GM21786 (cell line): ENCODE results near the gene LTA4H.

ENCODE experiments used
- ATAC-seq: cut with Tn5 transposase; IDR thresholded peaks from one replicate; pipeline ENCODE4 v1.9.1; 2021; ENCODE audit not compliant: unreplicated experiment

Gene LTA4H

GRCh38 chr12:95960241-95960640 is 75.1 kb downstream of the LTA4H start:
- ATAC-seq, result no peak

DNA sequence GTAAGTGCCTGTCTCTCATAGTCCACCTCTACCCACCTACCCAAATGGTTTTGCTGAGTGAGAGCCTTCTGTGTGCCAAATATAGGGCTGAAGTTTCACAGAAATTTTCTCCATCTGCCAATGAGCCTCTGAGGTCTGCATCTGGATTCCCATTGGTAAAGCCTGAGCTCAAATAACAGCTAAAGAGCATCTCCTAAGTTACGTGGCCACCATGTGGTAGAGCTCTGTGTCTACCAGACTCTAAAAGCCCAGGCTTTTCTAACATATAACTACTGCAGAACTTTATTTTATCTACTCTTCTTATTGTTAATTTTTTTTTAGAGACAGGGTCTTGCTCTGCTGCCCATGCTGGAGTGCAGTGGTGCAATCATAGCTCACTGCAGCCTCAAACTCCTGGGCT is 76.3 kb downstream of the LTA4H start:
- no peak for ATAC-seq

- ATAC-seq, result no peak
Observed at GRCh38 chr12:95956557-95957145, 78.7 kb downstream of the LTA4H start.

DNA sequence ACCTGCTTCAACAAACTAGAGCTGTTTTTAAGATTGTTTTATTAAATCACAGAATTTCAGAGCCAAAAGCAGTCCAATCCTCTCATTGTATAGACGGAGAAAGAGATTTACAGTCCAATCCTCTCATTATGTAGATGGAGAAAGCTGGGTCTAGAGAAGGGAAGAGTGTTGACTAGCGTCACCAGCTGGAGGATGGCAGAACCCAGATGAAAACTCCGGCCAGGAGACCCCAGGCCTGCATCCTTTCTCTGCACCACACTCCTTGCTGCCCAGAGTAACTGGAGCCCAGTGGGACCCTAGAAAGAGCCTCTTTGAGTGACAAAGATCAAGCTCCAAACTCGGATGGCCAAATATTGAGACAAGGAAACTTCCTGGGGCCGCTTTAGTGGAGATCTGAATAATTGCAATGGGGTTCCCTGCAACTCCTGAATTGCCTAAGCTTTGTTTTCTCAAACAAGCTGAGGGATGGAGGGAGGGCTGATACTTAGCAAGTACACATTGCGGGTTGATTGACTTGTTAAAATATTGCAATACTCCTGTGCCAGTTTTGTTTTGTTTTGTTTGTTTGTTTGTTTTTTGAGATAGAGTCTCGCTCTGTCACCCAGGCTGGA is 79.7 kb downstream of the LTA4H start:
- no peak for ATAC-seq

- no peak for ATAC-seq
Observed at GRCh38 chr12:95953000-95953399, 82.4 kb downstream of the LTA4H start.

DNA sequence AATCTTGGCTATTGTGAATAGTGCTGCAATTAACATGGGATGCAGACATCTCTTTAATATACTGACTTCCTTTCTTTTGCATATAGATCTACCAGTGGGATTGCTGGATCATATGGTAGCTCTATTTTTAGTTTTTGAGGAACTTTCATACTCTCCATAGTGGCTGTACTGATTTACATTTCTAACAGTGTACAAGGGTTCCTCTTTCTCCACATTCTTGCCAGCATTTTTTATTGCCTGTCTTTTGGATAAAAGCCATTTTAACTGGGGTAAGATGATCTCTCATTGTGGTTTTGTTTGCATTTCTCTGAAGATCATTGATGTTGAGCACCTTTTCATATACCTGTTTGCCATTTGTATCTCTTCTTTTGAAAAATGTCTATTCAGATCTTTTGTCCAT is 83.9 kb downstream of the LTA4H start:
- ATAC-seq, result no peak
